Neural crest cell (in vitro differentiated cells): Measurements from ENCODE around the gene AP1G1. TPM values are rescaled to one million over a fixed set of nuclear protein-coding genes. Genes with fewer than 3 reads are reported as not detected.

Source experiments
- DNase-seq: peaks from one replicate; pipeline ENCODE4 v3.0.0; 2021; ENCODE audit warnings: low read depth, mixed read lengths, low spot score
- H3K27ac Mint-ChIP-seq: one replicate; pipeline ENCODE4 v1.8.0; 2021; ENCODE audit warnings: mild to moderate bottlenecking, mixed read lengths; ENCODE audit not compliant: unreplicated experiment
- H3K27me3 Mint-ChIP-seq: 2 replicates; pipeline ENCODE4 v1.8.0; 2021; ENCODE audit warnings: low read depth, mild to moderate bottlenecking, mixed read lengths
- H3K36me3 Mint-ChIP-seq: 2 replicates; pipeline ENCODE4 v1.8.0; 2021; ENCODE audit warnings: low read depth, mild to moderate bottlenecking, mixed read lengths
- H3K4me1 Mint-ChIP-seq: 2 replicates; pipeline ENCODE4 v1.8.0; 2021; ENCODE audit warnings: mixed read lengths
- H3K4me3 Mint-ChIP-seq: one replicate; pipeline ENCODE4 v1.8.0; 2021; ENCODE audit warnings: mild to moderate bottlenecking, mixed read lengths
- H3K9me3 Mint-ChIP-seq: 2 replicates; pipeline ENCODE4 v1.8.0; 2021; ENCODE audit warnings: mixed read lengths
- CTCF ChIP-seq: fragments of 200-600 bp; sonication (generic); conservative IDR thresholded peaks from 2 replicates; pipeline ENCODE4 v1.5.0; 2021; ENCODE audit warnings: antibody characterized with exemption, mild to moderate bottlenecking
- total RNA-seq: library from RNA; stranded (reverse); gene quantifications from 2 replicates; pipeline ENCODE4 v1.2.1, GENCODE V29; 2021

AP1G1 gene
- total RNA-seq, 1 donor from 2014 or later = 98.6 TPM

DNA sequence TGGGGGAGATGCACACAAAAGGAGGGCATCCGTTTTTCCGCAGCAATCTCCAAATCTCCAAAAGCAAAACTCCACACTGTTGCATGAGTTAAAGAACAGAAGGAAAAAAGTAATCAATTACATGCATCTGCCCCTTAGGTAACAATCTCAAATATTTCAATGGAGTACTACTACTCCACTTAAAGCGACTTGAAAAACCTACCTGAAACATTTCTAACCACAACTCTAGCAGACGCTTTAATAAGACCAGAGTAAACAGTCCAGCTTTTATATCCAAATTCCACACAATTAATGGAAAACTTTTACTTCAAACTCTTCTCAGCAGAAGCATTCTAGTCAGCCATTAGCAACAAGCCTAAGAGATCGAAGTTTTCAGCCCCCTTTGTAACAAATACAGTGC is 29.9 kb downstream of the AP1G1 start:
- Mint-ChIP-seq H3K27me3 (no peaks in the 10 kb centered on the region), H3K36me3 (peaks cover 5% of the 10 kb centered on the region), H3K27ac (no peak overlapping the region), H3K9me3 (no peaks in the 10 kb centered on the region), H3K4me1 (no peaks in the 10 kb centered on the region), H3K4me3 (no peak overlapping the region)
- no peak for TF ChIP-seq CTCF
- DNase-seq = no peak

DNA sequence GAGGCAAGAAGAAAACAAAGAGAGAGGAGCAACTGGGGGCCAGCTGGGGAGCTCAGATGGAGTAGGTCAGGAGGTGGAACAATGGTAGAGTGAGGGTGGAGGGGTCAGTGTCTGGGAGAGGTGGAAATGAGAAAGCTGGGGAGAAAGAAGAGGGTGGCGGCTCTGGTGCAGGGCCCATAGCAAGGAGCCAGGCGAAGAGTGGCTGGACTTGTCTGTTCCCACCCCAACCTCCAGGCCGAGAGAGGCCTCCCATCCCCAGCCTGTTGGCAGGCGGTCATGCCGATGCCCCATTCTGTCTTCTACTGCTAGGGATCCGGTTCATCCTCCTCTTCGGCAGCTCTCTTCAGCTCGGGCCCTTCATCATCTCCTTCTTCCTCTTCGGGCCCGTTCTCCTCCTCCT is 31.3 kb downstream of the AP1G1 start:
- Mint-ChIP-seq H3K27ac (no peak overlapping the region), H3K9me3 (no peaks in the 10 kb centered on the region), H3K27me3 (no peaks in the 10 kb centered on the region), H3K4me1 (no peaks in the 10 kb centered on the region), H3K4me3 (no peak overlapping the region), H3K36me3 (peaks cover 10% of the 10 kb centered on the region)
- no peak for TF ChIP-seq CTCF
- no peak for DNase-seq

DNA sequence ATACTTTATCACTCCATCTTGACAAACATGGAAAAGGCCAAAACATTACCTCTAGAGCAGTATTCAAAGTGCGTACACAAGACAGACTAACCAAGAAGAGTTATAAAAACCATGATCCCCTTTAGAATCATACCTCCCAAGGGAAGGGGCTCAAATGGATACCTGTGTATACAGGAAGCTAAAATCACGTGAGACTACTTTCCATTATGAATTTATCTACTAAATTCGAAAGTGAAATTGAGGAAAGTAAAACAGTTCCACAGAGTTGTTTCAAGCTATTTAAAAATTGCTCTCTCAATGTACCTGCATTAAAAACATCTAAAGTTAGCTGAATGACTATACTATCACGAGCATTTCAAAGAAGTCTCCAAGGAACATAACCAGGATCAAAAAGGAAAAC is 32.7 kb downstream of the AP1G1 start:
- no peak for TF ChIP-seq CTCF
- Mint-ChIP-seq H3K4me3 (no peak overlapping the region), H3K27ac (no peak overlapping the region), H3K4me1 (no peaks in the 10 kb centered on the region), H3K27me3 (no peaks in the 10 kb centered on the region), H3K36me3 (peaks cover 13% of the 10 kb centered on the region), H3K9me3 (no peaks in the 10 kb centered on the region)
- no peak for DNase-seq

GRCh38 chr16:71771571-71771970 is 37.1 kb downstream of the AP1G1 start:
- no peak for DNase-seq
- Mint-ChIP-seq H3K27me3 (no peaks in the 10 kb centered on the region), H3K27ac (no peak overlapping the region), H3K4me3 (no peak overlapping the region), H3K36me3 (peaks cover 17% of the 10 kb centered on the region), H3K9me3 (no peaks in the 10 kb centered on the region), H3K4me1 (no peaks in the 10 kb centered on the region)
- no peak for TF ChIP-seq CTCF

- no peak for DNase-seq
- no peaks in the 10 kb centered on the region for H3K4me1 Mint-ChIP-seq
- H3K27me3 Mint-ChIP-seq = no peaks in the 10 kb centered on the region
- no peaks in the 10 kb centered on the region for H3K9me3 Mint-ChIP-seq
- no peak overlapping the region for H3K27ac Mint-ChIP-seq
- H3K4me3 Mint-ChIP-seq = no peak overlapping the region
- H3K36me3 Mint-ChIP-seq = peaks cover 17% of the 10 kb centered on the region
- no peak for TF ChIP-seq CTCF
These were observed 39.4 kb downstream of the AP1G1 start for GRCh38 chr16:71769222-71769621.
